Measurements from ENCODE around the gene DOK4. TPM values are rescaled to one million over a fixed set of nuclear protein-coding genes. Genes with fewer than 3 reads are reported as not detected.
A peak's percentile ranks its signal among the peaks of the same experiment; 100 is the strongest.

DOK4 gene
- polyA plus RNA-seq, 1 experiment, result 40.0 TPM

DNA sequence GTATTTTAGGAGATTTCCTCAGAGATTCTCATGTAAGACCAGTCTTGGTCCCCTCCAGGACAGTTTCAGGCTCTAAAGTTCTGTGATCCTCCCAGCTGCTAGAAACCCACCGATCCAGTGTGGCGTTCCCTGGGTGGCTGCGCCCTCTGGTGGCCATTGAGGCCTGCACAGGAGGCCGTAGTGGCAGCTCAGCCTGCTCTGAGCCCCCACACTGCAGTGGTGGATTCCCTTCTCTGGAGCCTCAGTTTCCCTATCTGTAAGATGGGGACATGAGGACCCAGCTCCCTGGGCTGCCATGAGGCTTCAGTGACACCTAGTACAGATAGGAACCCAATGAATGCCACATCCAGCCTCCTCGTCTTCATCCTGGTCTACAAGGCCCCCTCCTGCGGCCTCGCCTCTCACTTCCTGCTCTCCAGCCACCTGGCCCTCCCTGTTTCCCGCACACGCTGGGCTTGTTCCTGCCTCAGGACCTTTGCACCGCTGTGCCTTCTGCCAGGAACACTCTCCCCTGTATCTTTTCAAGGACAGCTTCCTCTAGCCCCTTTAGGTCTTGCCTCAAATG is 33.6 kb upstream of the DOK4 start:
- TF ChIP-seq, protein P1, sequence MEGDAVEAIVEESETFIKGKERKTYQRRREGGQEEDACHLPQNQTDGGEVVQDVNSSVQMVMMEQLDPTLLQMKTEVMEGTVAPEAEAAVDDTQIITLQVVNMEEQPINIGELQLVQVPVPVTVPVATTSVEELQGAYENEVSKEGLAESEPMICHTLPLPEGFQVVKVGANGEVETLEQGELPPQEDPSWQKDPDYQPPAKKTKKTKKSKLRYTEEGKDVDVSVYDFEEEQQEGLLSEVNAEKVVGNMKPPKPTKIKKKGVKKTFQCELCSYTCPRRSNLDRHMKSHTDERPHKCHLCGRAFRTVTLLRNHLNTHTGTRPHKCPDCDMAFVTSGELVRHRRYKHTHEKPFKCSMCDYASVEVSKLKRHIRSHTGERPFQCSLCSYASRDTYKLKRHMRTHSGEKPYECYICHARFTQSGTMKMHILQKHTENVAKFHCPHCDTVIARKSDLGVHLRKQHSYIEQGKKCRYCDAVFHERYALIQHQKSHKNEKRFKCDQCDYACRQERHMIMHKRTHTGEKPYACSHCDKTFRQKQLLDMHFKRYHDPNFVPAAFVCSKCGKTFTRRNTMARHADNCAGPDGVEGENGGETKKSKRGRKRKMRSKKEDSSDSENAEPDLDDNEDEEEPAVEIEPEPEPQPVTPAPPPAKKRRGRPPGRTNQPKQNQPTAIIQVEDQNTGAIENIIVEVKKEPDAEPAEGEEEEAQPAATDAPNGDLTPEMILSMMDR (IDR thresholded peaks at IDR 0.05; ENCODE audit: insufficient read depth, low read depth, low read length), result peak; percentile 99
- POLR2A ChIA-PET, result no interaction called here
- CTCF ChIA-PET, result interaction anchor here (0.7 to 9.1 kb wide), 31 partner anchors 8 to 279 kb away, joined by 3 to 219 read pairs (median 6); partner anchors contain the start of genes ADGRG5, CCDC102A, CCL17 and CIAPIN1
- peaks cover 10% of the 10 kb centered on the region for H3K36me3 ChIP-seq (ENCODE audit: control insufficient read depth, insufficient read depth, low read length)
- DNase-seq (ENCODE audit: low read depth), result no peak
- no peaks in the 10 kb centered on the region for H3K27me3 ChIP-seq (ENCODE audit: control insufficient read depth, insufficient read depth, low read length)
- H3K4me3 ChIP-seq (ENCODE audit: low read depth, low read length), result no peak overlapping the region

- POLR2A ChIA-PET, result no interaction called here
- no peaks in the 10 kb centered on the region for H3K27me3 ChIP-seq (ENCODE audit: control insufficient read depth, insufficient read depth, low read length)
- DNase-seq (ENCODE audit: low read depth), result no peak
Observed at GRCh38 chr16:57518922-57519321, 32.6 kb upstream of the DOK4 start.

DNA sequence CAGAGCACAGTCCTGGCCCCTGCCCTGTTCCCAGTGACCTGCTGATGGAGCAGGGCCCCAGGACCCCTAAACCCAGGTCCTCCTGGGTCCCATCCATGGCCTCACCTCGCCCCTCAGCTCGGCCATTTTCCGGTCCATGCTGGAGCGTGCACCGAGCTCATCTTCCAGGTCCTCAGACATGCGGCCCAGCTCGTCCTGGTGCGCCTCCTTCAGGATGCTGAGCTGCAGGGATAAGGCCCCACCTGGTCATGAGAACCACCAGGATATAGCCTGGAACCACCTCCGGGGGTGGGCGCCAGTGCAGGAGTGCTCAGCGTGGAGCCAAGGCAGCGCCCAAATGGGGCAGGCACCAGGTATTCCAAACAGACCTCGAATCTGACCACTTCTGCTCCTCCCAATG is 32.2 kb upstream of the DOK4 start:
- peaks cover 10% of the 10 kb centered on the region for H3K36me3 ChIP-seq (ENCODE audit: control insufficient read depth, insufficient read depth, low read length)
- no peaks in the 10 kb centered on the region for H3K27me3 ChIP-seq (ENCODE audit: control insufficient read depth, insufficient read depth, low read length)
- ChIA-PET POLR2A (no interaction called here), CTCF (interaction anchor here (0.6 to 9.1 kb wide), 14 partner anchors 8 to 218 kb away, joined by 3 to 219 read pairs (median 12); partner anchors contain the start of genes CCL17, DOK4 and POLR2C)
- DNase-seq (ENCODE audit: low read depth), result no peak
- no peak overlapping the region for H3K4me3 ChIP-seq (ENCODE audit: low read depth, low read length)
- TF ChIP-seq, protein P1 (IDR thresholded peaks at IDR 0.05; ENCODE audit: insufficient read depth, low read depth, low read length), result no peak

More at GRCh38 chr16:57518922-57519321, 32.6 kb upstream of the DOK4 start:
- peaks cover 10% of the 10 kb centered on the region for H3K36me3 ChIP-seq (ENCODE audit: control insufficient read depth, insufficient read depth, low read length)
- TF ChIP-seq, protein P1 (IDR thresholded peaks at IDR 0.05; ENCODE audit: insufficient read depth, low read depth, low read length), result no peak
- CTCF ChIA-PET, result interaction anchor here (0.6 to 9.1 kb wide), 18 partner anchors 8 to 218 kb away, joined by 3 to 219 read pairs (median 8); partner anchors contain the start of genes CCL17, DOK4 and POLR2C
- H3K4me3 ChIP-seq (ENCODE audit: low read depth, low read length), result no peak overlapping the region

- TF ChIP-seq, protein P1 (IDR thresholded peaks at IDR 0.05; ENCODE audit: insufficient read depth, low read depth, low read length), result no peak
- H3K27me3 ChIP-seq (ENCODE audit: control insufficient read depth, insufficient read depth, low read length), result no peaks in the 10 kb centered on the region
- ChIA-PET CTCF (interaction anchor here (0.9 to 9.1 kb wide), 6 partner anchors 10 to 216 kb away, joined by 3 to 219 read pairs (median 10); partner anchors contain the start of gene POLR2C), POLR2A (no interaction called here)
- H3K4me3 ChIP-seq (ENCODE audit: low read depth, low read length), result no peak overlapping the region
- peaks cover 10% of the 10 kb centered on the region for H3K36me3 ChIP-seq (ENCODE audit: control insufficient read depth, insufficient read depth, low read length)
- no peak for DNase-seq (ENCODE audit: low read depth)
Observed at GRCh38 chr16:57517397-57518367, 31.4 kb upstream of the DOK4 start.

DNA sequence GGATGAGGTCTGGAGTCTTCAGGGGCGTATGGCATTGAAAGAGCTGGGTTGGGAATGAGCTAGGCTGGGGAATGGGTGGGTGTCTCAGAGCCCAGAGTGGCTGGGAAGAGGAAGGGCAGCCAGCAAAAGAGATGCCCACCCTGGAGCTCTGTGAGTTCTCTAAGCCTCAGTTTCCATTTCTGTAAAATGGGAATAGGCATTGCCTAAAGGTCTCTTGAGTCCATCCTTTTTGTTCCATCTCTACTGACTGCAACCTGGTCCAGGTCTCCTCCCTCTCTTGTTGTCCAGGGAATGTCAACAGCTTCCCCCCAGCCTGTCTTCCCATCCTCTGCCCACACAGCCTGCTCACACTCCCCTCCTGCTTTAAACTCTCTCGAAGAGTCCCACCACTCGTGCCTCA is 30.5 kb upstream of the DOK4 start:
- ChIA-PET CTCF (interaction anchor here (1.4 to 9.1 kb wide), 3 partner anchors 9 to 215 kb away, joined by 3 to 219 read pairs (median 4); no protein-coding TSS in a partner anchor), POLR2A (no interaction called here)
- Histone ChIP-seq H3K27me3 (ENCODE audit: control insufficient read depth, insufficient read depth, low read length) (no peaks in the 10 kb centered on the region), H3K36me3 (ENCODE audit: control insufficient read depth, insufficient read depth, low read length) (peaks cover 10% of the 10 kb centered on the region), H3K4me3 (ENCODE audit: low read depth, low read length) (no peak overlapping the region)
- no peak for DNase-seq (ENCODE audit: low read depth)
- TF ChIP-seq, protein P1 (IDR thresholded peaks at IDR 0.05; ENCODE audit: insufficient read depth, low read depth, low read length), result no peak
